C4-2B (cell line): Measurements from ENCODE around the gene ZEB2.
A peak's percentile ranks its signal among the peaks of the same experiment; 100 is the strongest.

ENCODE experiments used
- CTCF ChIP-seq: fragments of 450-650 bp; conservative IDR thresholded peaks from 2 replicates; pipeline ENCODE4 v1.5.1; 2017; ENCODE audit warnings: mild to moderate bottlenecking
- ZFX ChIP-seq: fragments of 450-650 bp; IDR thresholded peaks from 2 replicates; pipeline ENCODE4 v1.6.1; 2017

DNA sequence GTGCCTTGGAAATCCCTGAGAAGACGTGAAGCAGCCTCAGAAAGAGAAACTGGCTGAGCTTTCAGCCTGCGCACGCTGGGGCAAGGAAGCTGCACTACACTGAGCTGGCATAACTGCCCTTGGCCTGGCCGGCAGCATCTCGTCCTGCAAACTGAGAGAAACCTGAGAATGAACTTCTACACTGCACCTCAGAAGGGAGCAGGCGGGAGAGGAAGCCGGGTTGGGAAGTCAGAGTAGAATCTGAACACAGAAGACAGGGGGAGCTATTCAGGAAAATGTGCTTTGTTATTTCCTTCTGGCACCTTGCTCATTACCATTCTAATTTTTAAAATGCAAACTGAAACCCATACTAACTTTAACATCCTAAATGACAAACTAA is 70.9 kb downstream of the ZEB2 start:
- TF ChIP-seq CTCF (peak; percentile 38), ZFX (no peak)
